HL-60 (cell line): Measurements from ENCODE around the gene IGF2R.

Experiments used
- DNase-seq, 2 experiments: peaks; one replicate each; pipeline ENCODE4 v3.0.0-alpha.2; 2010 to 2020; ENCODE audit warnings: low read depth in 1 of 2, low spot score in 1 of 2
- H3K27ac ChIP-seq: fragments of 250-450 bp; sonication (Bioruptor Pico); replicated peaks from 2 replicates; pipeline ENCODE4 v1.5.1; 2020; ENCODE audit warnings: mild to moderate bottlenecking, moderate library complexity
- H3K27me3 ChIP-seq: fragments of 250-450 bp; sonication (Bioruptor Pico); 2 replicates; pipeline ENCODE4 v1.5.1; 2021; ENCODE audit warnings: mild to moderate bottlenecking, moderate library complexity; ENCODE audit not compliant: insufficient read depth, poor library complexity, severe bottlenecking
- H3K4me3 ChIP-seq: replicated peaks from 2 replicates; pipeline ENCODE4 v1.5.1; 2011; ENCODE audit warnings: mild to moderate bottlenecking, control low read depth, low read length; ENCODE audit not compliant: insufficient read depth
- CTCF ChIP-seq: IDR thresholded peaks from one replicate; pipeline ENCODE4 v1.5.1; 2011; ENCODE audit warnings: low read length, control low read depth, inconsistent platforms; ENCODE audit not compliant: insufficient read depth
- GABPA ChIP-seq: IDR thresholded peaks from 2 replicates; pipeline ENCODE4 v1.6.1; 2012; ENCODE audit warnings: low read depth
- POLR2AphosphoS5 ChIP-seq: IDR thresholded peaks from 2 replicates; pipeline ENCODE4 v1.6.1; 2012; ENCODE audit warnings: low read depth
- REST ChIP-seq: IDR thresholded peaks from 2 replicates; pipeline ENCODE4 v1.6.1; 2012; ENCODE audit warnings: low read depth; ENCODE audit not compliant: insufficient replicate concordance
- SPI1 ChIP-seq: IDR thresholded peaks from 2 replicates; pipeline ENCODE4 v1.6.1; 2012; ENCODE audit warnings: low read depth, mild to moderate bottlenecking, borderline replicate concordance

IGF2R gene

GRCh38 chr6:160063771-160064413 is 95.0 kb downstream of the IGF2R start:
- H3K4me3 ChIP-seq, result no peak overlapping the region
- H3K27ac ChIP-seq, result no peak overlapping the region
- no peak for DNase-seq
- H3K27me3 ChIP-seq, result no peaks in the 10 kb centered on the region
- TF ChIP-seq GABPA, result no peak
- no peak for TF ChIP-seq REST

GRCh38 chr6:160065200-160065599 is 96.3 kb downstream of the IGF2R start:
- TF ChIP-seq SPI1, result no peak
- no peak for TF ChIP-seq REST
- no peak for DNase-seq
- H3K4me3 ChIP-seq, result no peak overlapping the region
- H3K27ac ChIP-seq, result no peak overlapping the region
- H3K27me3 ChIP-seq, result no peaks in the 10 kb centered on the region

- Histone ChIP-seq H3K27me3 (no peaks in the 10 kb centered on the region), H3K4me3 (no peak overlapping the region), H3K27ac (no peak overlapping the region)
- DNase-seq, result no peak
- TF ChIP-seq REST, result no peak
- TF ChIP-seq SPI1, result no peak
- no peak for TF ChIP-seq CTCF
- TF ChIP-seq GABPA, result no peak
- TF ChIP-seq POLR2AphosphoS5, result no peak
These were observed 98.7 kb downstream of the IGF2R start for GRCh38 chr6:160067564-160067963.

GRCh38 chr6:160068346-160068745 is 99.5 kb downstream of the IGF2R start:
- H3K4me3 ChIP-seq, result no peak overlapping the region
- H3K27me3 ChIP-seq, result no peaks in the 10 kb centered on the region
- no peak for TF ChIP-seq GABPA
- no peak for TF ChIP-seq CTCF
- TF ChIP-seq REST, result no peak
- no peak for TF ChIP-seq POLR2AphosphoS5
- no peak for TF ChIP-seq SPI1
- DNase-seq, result no peak
- no peak overlapping the region for H3K27ac ChIP-seq
